Skeletal muscle tissue (tissue), 4 donors: ENCODE measurements around the gene NOL3. TPM values are rescaled to one million over a fixed set of nuclear protein-coding genes. Genes with fewer than 3 reads are reported as not detected.

ENCODE experiments used
- H3K27ac ChIP-seq: one replicate; pipeline ENCODE4 v1.7.0; 2013; ENCODE audit warnings: mild to moderate bottlenecking, low read depth, low read length, inconsistent platforms
- H3K27me3 ChIP-seq, 3 donors: one replicate each; pipeline ENCODE4 v1.7.0; 2013; ENCODE audit warnings: low read length in 3 of 3; ENCODE audit not compliant: control insufficient read depth in 3 of 3, insufficient read depth in 3 of 3
- H3K36me3 ChIP-seq, 3 donors: one replicate each; pipeline ENCODE4 v1.7.0; 2013; ENCODE audit warnings: low read length in 3 of 3; ENCODE audit not compliant: control insufficient read depth in 3 of 3, insufficient read depth in 3 of 3
- H3K4me1 ChIP-seq, 3 donors: one replicate each; pipeline ENCODE4 v1.7.0; 2013; ENCODE audit warnings: low read length in 3 of 3, mild to moderate bottlenecking in 3 of 3; ENCODE audit not compliant: control insufficient read depth in 3 of 3, insufficient read depth in 3 of 3
- H3K4me3 ChIP-seq, 3 donors: one replicate each; pipeline ENCODE4 v1.7.0; 2013; ENCODE audit warnings: low read length in 3 of 3
- H3K9ac ChIP-seq, 3 donors: one replicate each; pipeline ENCODE4 v1.7.0; 2013; ENCODE audit warnings: low read length in 3 of 3, mild to moderate bottlenecking in 3 of 3, moderate library complexity in 2 of 3, low read depth in 1 of 3
- H3K9me3 ChIP-seq, 3 donors: one replicate each; pipeline ENCODE4 v1.7.0; 2013; ENCODE audit warnings: low read length in 3 of 3; ENCODE audit not compliant: control insufficient read depth in 3 of 3
- total RNA-seq: library from RNA; depleted of rRNA; stranded (reverse); fragments of >200 nt; gene quantifications from one replicate; pipeline ENCODE4 v1.2.3, GENCODE V29; 2014
- donor health status: Osteomylitis.

Gene NOL3
- total RNA-seq, 1 donor from 2014 or later: 11.0 TPM

GRCh38 chr16:67162506-67163163 lies 7.7 kb upstream of the NOL3 start:
- H3K27ac ChIP-seq: peak overlapping the region; percentile 91
- H3K9me3 ChIP-seq: no peaks in the 10 kb centered on the region
- H3K36me3 ChIP-seq: peaks cover 8 to 11% (median 10%) of the 10 kb centered on the region in 3 donors
- peaks cover 0 to 5% (median 0%) of the 10 kb centered on the region in 3 donors for H3K27me3 ChIP-seq
- H3K4me1 ChIP-seq: peaks cover 60 to 67% (median 62%) of the 10 kb centered on the region in 3 donors
- peak overlapping the region; percentile 31 to 83 (median 83) for H3K4me3 ChIP-seq
- H3K9ac ChIP-seq: peak overlapping the region; percentile 32 to 93 (median 76)

GRCh38 chr16:67163164-67163998 lies 7.0 kb upstream of the NOL3 start:
- H3K9ac ChIP-seq: peak overlapping the region; percentile 73 to 93 (median 76)
- peaks cover 0 to 5% (median 0%) of the 10 kb centered on the region in 3 donors for H3K27me3 ChIP-seq
- H3K4me3 ChIP-seq: peak overlapping the region; percentile 65 to 83 (median 83)
- H3K27ac ChIP-seq: peak overlapping the region; percentile 91
- H3K4me1 ChIP-seq: peaks cover 60 to 71% (median 62%) of the 10 kb centered on the region in 3 donors
- no peaks in the 10 kb centered on the region for H3K9me3 ChIP-seq
- peaks cover 8 to 13% (median 12%) of the 10 kb centered on the region in 3 donors for H3K36me3 ChIP-seq

- Histone ChIP-seq H3K9ac (peak overlapping the region; percentile 73 to 93 (median 76)), H3K9me3 (no peaks in the 10 kb centered on the region), H3K4me3 (peak overlapping the region; percentile 65 to 83 (median 83)), H3K36me3 (peaks cover 8 to 17% (median 13%) of the 10 kb centered on the region in 3 donors), H3K27me3 (peaks cover 0 to 5% (median 0%) of the 10 kb centered on the region in 3 donors), H3K4me1 (peaks cover 63 to 73% (median 67%) of the 10 kb centered on the region in 3 donors), H3K27ac (peak overlapping the region; percentile 91)
Observed at GRCh38 chr16:67163999-67164558, 6.3 kb upstream of the NOL3 start.

GRCh38 chr16:67164599-67165061 lies 5.7 kb upstream of the NOL3 start, which contains the start of gene HSF4:
Gene HSF4, plus strand, starts transcription at chr16:67164745. Its CDS starts 67 bp downstream, at chr16:67164812.
- H3K4me1 ChIP-seq: peaks cover 64 to 73% (median 68%) of the 10 kb centered on the region in 3 donors
- H3K9me3 ChIP-seq: no peaks in the 10 kb centered on the region
- H3K36me3 ChIP-seq: peaks cover 8 to 19% (median 13%) of the 10 kb centered on the region in 3 donors
- H3K9ac ChIP-seq: peak within 1 kb of the TSS; percentile 82 to 96 (median 90)
- peak within 1 kb of the TSS; percentile 91 for H3K27ac ChIP-seq
- peaks cover 0 to 5% (median 0%) of the 10 kb centered on the region in 3 donors for H3K27me3 ChIP-seq
- peak within 1 kb of the TSS; percentile 78 to 83 (median 83) for H3K4me3 ChIP-seq

- Histone ChIP-seq H3K27ac (peak overlapping the region; percentile 91), H3K9me3 (no peaks in the 10 kb centered on the region), H3K4me3 (peak overlapping the region; percentile 78 to 83 (median 78)), H3K4me1 (peaks cover 66 to 73% (median 69%) of the 10 kb centered on the region in 3 donors), H3K9ac (peak overlapping the region; percentile 82 to 96 (median 90)), H3K36me3 (peaks cover 8 to 19% (median 13%) of the 10 kb centered on the region in 3 donors), H3K27me3 (peaks cover 0 to 5% (median 0%) of the 10 kb centered on the region in 3 donors)
Observed at GRCh38 chr16:67165121-67166078, 4.9 kb upstream of the NOL3 start.

GRCh38 chr16:67166110-67166547 lies 4.2 kb upstream of the NOL3 start:
- Histone ChIP-seq H3K27me3 (peaks cover 0 to 5% (median 0%) of the 10 kb centered on the region in 3 donors), H3K27ac (peak overlapping the region; percentile 23), H3K4me1 (peaks cover 64 to 70% (median 69%) of the 10 kb centered on the region in 3 donors), H3K36me3 (peaks cover 8 to 19% (median 13%) of the 10 kb centered on the region in 3 donors), H3K9ac (no peak overlapping the region), H3K9me3 (no peaks in the 10 kb centered on the region), H3K4me3 (no peak overlapping the region)

GRCh38 chr16:67166598-67167168 lies 3.7 kb upstream of the NOL3 start:
- H3K4me1 ChIP-seq: peaks cover 64 to 70% (median 69%) of the 10 kb centered on the region in 3 donors
- H3K9ac ChIP-seq: peak overlapping the region in 2 of 3 donors; percentile 29 to 45
- peaks cover 8 to 19% (median 13%) of the 10 kb centered on the region in 3 donors for H3K36me3 ChIP-seq
- H3K9me3 ChIP-seq: no peaks in the 10 kb centered on the region
- H3K27ac ChIP-seq: peak overlapping the region; percentile 23
- no peak overlapping the region for H3K4me3 ChIP-seq
- peaks cover 0 to 5% (median 0%) of the 10 kb centered on the region in 3 donors for H3K27me3 ChIP-seq

GRCh38 chr16:67167588-67167987 lies 2.8 kb upstream of the NOL3 start:
- no peaks in the 10 kb centered on the region for H3K9me3 ChIP-seq
- H3K4me3 ChIP-seq: no peak overlapping the region
- peaks cover 8 to 19% (median 13%) of the 10 kb centered on the region in 3 donors for H3K36me3 ChIP-seq
- H3K4me1 ChIP-seq: peaks cover 61 to 69% (median 66%) of the 10 kb centered on the region in 3 donors
- H3K9ac ChIP-seq: peak overlapping the region in 1 of 3 donors; percentile 54
- H3K27me3 ChIP-seq: peaks cover 0 to 3% (median 0%) of the 10 kb centered on the region in 3 donors
- H3K27ac ChIP-seq: peak overlapping the region; percentile 23
